IMR-90 (cell line): ENCODE results near the gene PANK2. TPM values are rescaled to one million over a fixed set of nuclear protein-coding genes. Genes with fewer than 3 reads are reported as not detected.

Experiments used
- ATAC-seq: fragments of 200-7000 bp; cut with Tn5 transposase; 2 replicates; pipeline ENCODE4 v1.9.1; 2020; ENCODE audit warnings: low read depth, mild to moderate bottlenecking, moderate library complexity
- BruUV-seq: library from RNA; stranded (reverse); fragments of 400-500 nt; replicated peaks from 2 replicates; lab custom pipeline; 2021; lab: Mats Ljungman, UMichigan
- CTCF ChIA-PET: fragments of 300-600 bp; formaldehyde crosslinking; extraction: SDS; loops from one replicate; lab custom pipeline; 2021; ENCODE audit warnings: antibody characterized with exemption; lab: Yijun Ruan, JAX
- POLR2A ChIA-PET: fragments of 300-600 bp; sonication (Branson Sonifier 250); formaldehyde crosslinking; loops from one replicate; lab custom pipeline; 2022; ENCODE audit warnings: antibody characterized with exemption; ENCODE audit not compliant: unreplicated experiment; lab: Charles Lee
- DNase-seq: peaks from one replicate; pipeline ENCODE4 v3.0.0; 2013
- H2AFZ ChIP-seq: replicated peaks from 2 replicates; pipeline ENCODE3; 2013; ENCODE audit warnings: low read length, mild to moderate bottlenecking; ENCODE audit not compliant: poor library complexity
- H2AK5ac ChIP-seq: 2 replicates; pipeline ENCODE4 v1.6.1; 2013; ENCODE audit warnings: low read depth, low read length, inconsistent platforms
- H2AK9ac ChIP-seq: replicated peaks from 2 replicates; pipeline ENCODE3; 2013; ENCODE audit warnings: mild to moderate bottlenecking, low read depth, low read length, moderate library complexity; ENCODE audit not compliant: poor library complexity
- H2BK120ac ChIP-seq: 2 replicates; pipeline ENCODE4 v1.6.1; 2013; ENCODE audit warnings: low read depth, low read length, inconsistent platforms
- H2BK15ac ChIP-seq: 3 replicates; pipeline ENCODE4 v1.6.1; 2013; ENCODE audit warnings: low read depth, low read length, inconsistent platforms
- H2BK20ac ChIP-seq: 2 replicates; pipeline ENCODE4 v1.6.1; 2013; ENCODE audit warnings: low read depth, mild to moderate bottlenecking, inconsistent platforms, low read length, moderate library complexity
- H2BK5ac ChIP-seq: 2 replicates; pipeline ENCODE4 v1.6.1; 2013; ENCODE audit warnings: mild to moderate bottlenecking, low read depth, low read length, inconsistent platforms; ENCODE audit not compliant: poor library complexity, severe bottlenecking
- H3K14ac ChIP-seq: replicated peaks from 2 replicates; pipeline ENCODE4 v1.6.1; 2013; ENCODE audit warnings: low read depth, low read length, inconsistent platforms
- H3K18ac ChIP-seq: 2 replicates; pipeline ENCODE4 v1.6.1; 2013; ENCODE audit warnings: low read depth, low read length, control low read depth
- H3K23ac ChIP-seq: 2 replicates; pipeline ENCODE4 v1.6.1; 2013; ENCODE audit warnings: low read depth, low read length, inconsistent platforms
- H3K27ac ChIP-seq: 2 replicates; pipeline ENCODE4 v1.5.1; 2013; ENCODE audit warnings: mild to moderate bottlenecking, control low read depth, low read length; ENCODE audit not compliant: insufficient read depth
- H3K27me3 ChIP-seq: 2 replicates; pipeline ENCODE4 v1.6.1; 2013; ENCODE audit warnings: low read length; ENCODE audit not compliant: control insufficient read depth, insufficient read depth
- H3K36me3 ChIP-seq: 2 replicates; pipeline ENCODE4 v1.6.1; 2013; ENCODE audit warnings: low read length, mixed read lengths; ENCODE audit not compliant: control insufficient read depth, insufficient read depth
- H3K4ac ChIP-seq: 2 replicates; pipeline ENCODE4 v1.6.1; 2013; ENCODE audit warnings: low read depth, low read length, inconsistent platforms
- H3K4me1 ChIP-seq: 2 replicates; pipeline ENCODE4 v1.6.1; 2013; ENCODE audit warnings: low read length, mixed read lengths; ENCODE audit not compliant: control insufficient read depth, insufficient read depth
- H3K4me2 ChIP-seq: 2 replicates; pipeline ENCODE4 v1.6.1; 2013; ENCODE audit warnings: low read depth, mild to moderate bottlenecking, control low read depth, low read length, moderate library complexity
- H3K4me3 ChIP-seq: 2 replicates; pipeline ENCODE4 v1.5.1; 2013; ENCODE audit warnings: low read depth, mild to moderate bottlenecking, control low read depth, low read length, moderate library complexity; ENCODE audit not compliant: insufficient read depth
- H3K56ac ChIP-seq: 2 replicates; pipeline ENCODE4 v1.6.1; 2013; ENCODE audit warnings: low read length, inconsistent platforms; ENCODE audit not compliant: insufficient read depth; ENCODE audit errors: extremely low read depth
- H3K79me1 ChIP-seq, 2 experiments: 2 replicates each; pipeline ENCODE4 v1.6.1; 2013; ENCODE audit warnings: low read length in 2 of 2, inconsistent platforms in 1 of 2, low read depth in 1 of 2
- H3K9ac ChIP-seq: 2 replicates; pipeline ENCODE4 v1.6.1; 2013; ENCODE audit warnings: low read depth, low read length, control low read depth
- H3K9me1 ChIP-seq: 2 replicates; pipeline ENCODE4 v1.6.1; 2013; ENCODE audit warnings: low read length, inconsistent platforms; ENCODE audit not compliant: insufficient read depth
- H3K9me3 ChIP-seq: 2 replicates; pipeline ENCODE4 v1.6.1; 2013; ENCODE audit warnings: low read length; ENCODE audit not compliant: control insufficient read depth, insufficient read depth
- H4K20me1 ChIP-seq: 2 replicates; pipeline ENCODE4 v1.6.1; 2013; ENCODE audit warnings: low read length, inconsistent platforms; ENCODE audit not compliant: insufficient read depth
- H4K5ac ChIP-seq: 2 replicates; pipeline ENCODE4 v1.6.1; 2013; ENCODE audit warnings: mild to moderate bottlenecking, low read depth, low read length, control low read depth
- H4K8ac ChIP-seq, 2 experiments: 2 replicates each; pipeline ENCODE4 v1.6.1; 2013; ENCODE audit warnings: low read depth in 2 of 2, low read length in 2 of 2, control low read depth in 1 of 2, inconsistent platforms in 1 of 2
- H4K91ac ChIP-seq: 2 replicates; pipeline ENCODE4 v1.6.1; 2013; ENCODE audit warnings: low read depth, low read length, inconsistent platforms; ENCODE audit not compliant: insufficient read depth
- BHLHE40 ChIP-seq: fragments of 150-350 bp; IDR thresholded peaks from 2 replicates; pipeline ENCODE4 v1.6.1; 2016; ENCODE audit warnings: mild to moderate bottlenecking, low read depth, low read length
- CEBPB ChIP-seq: IDR thresholded peaks from 2 replicates; pipeline ENCODE4 v1.6.1; 2012; ENCODE audit warnings: low read depth, low read length, improper control_type of control experiment
- CHD1 ChIP-seq: IDR thresholded peaks from 2 replicates; pipeline ENCODE4 v1.6.1; 2012; ENCODE audit warnings: low read depth, low read length, improper control_type of control experiment
- FOS ChIP-seq: fragments of 150-350 bp; IDR thresholded peaks from 2 replicates; pipeline ENCODE4 v1.6.1; 2016; ENCODE audit warnings: low read depth, low read length
- MAFK ChIP-seq: IDR thresholded peaks from 2 replicates; pipeline ENCODE4 v1.6.1; 2012; ENCODE audit warnings: low read depth, low read length, improper control_type of control experiment
- MAZ ChIP-seq: IDR thresholded peaks from 2 replicates; pipeline ENCODE4 v1.6.1; 2012; ENCODE audit warnings: low read depth, mild to moderate bottlenecking, low read length, improper control_type of control experiment, moderate library complexity, borderline replicate concordance
- MXI1 ChIP-seq: IDR thresholded peaks from 2 replicates; pipeline ENCODE4 v1.6.1; 2012; ENCODE audit warnings: low read depth, mild to moderate bottlenecking, low read length, moderate library complexity, borderline replicate concordance
- NFE2L2 ChIP-seq: fragments of 150-350 bp; IDR thresholded peaks from 2 replicates; pipeline ENCODE4 v1.6.1; 2016; ENCODE audit warnings: low read depth, mild to moderate bottlenecking, low read length
- POLR2A ChIP-seq: IDR thresholded peaks from 2 replicates; pipeline ENCODE4 v1.6.1; 2012; ENCODE audit warnings: mild to moderate bottlenecking, low read depth, low read length
- RAD21 ChIP-seq: IDR thresholded peaks from 2 replicates; pipeline ENCODE4 v1.6.1; 2012; ENCODE audit warnings: low read length, improper control_type of control experiment
- RCOR1 ChIP-seq: IDR thresholded peaks from 2 replicates; pipeline ENCODE4 v1.6.1; 2012; ENCODE audit warnings: mild to moderate bottlenecking, low read length, improper control_type of control experiment; ENCODE audit not compliant: insufficient replicate concordance
- RFX5 ChIP-seq: IDR thresholded peaks from 2 replicates; pipeline ENCODE4 v1.8.0; 2012; ENCODE audit warnings: low read depth, mild to moderate bottlenecking, low read length, moderate library complexity
- SMC3 ChIP-seq: fragments of 150-350 bp; IDR thresholded peaks from 2 replicates; pipeline ENCODE4 v1.6.1; 2016; ENCODE audit warnings: low read depth, mild to moderate bottlenecking, antibody characterized with exemption, low read length, moderate library complexity
- WGBS, 2 experiments: methylation state at CpG; one replicate each; pipeline versions ENCODE4 v1.1.5 to v1.1.7; 2013; ENCODE audit warnings: missing lambda C conversion rate in 2 of 2; ENCODE audit not compliant: insufficient read length in 1 of 2; ENCODE audit errors: extremely low coverage in 2 of 2; 5-methylcytosine and 5-hydroxymethylcytosine counted together
- dilution Hi-C: fragments of 300-500 bp; cut with HindIII; formaldehyde crosslinking; loops from one replicate; pipeline ENCODE4 v1.14.3; 2018; ENCODE audit warnings: low sequenced_read_pairs; ENCODE audit not compliant: unreplicated experiment
- in situ Hi-C: fragments of 300-500 bp; cut with MboI; formaldehyde crosslinking; loops from 3 replicates; pipeline ENCODE4 v1.14.3; 2019; ENCODE audit warnings: low sequenced_read_pairs, inconsistent platforms, mixed read lengths
- intact Hi-C: fragments of 100-400 bp; cut with micrococcal nuclease; formaldehyde crosslinking; loops from 2 replicates; pipeline ENCODE4 v1.10.0; 2022
- polyA plus RNA-seq, 3 experiments: library from polyadenylated mRNA; depleted of rRNA; stranded (reverse); fragments of >200 nt; gene quantifications; 2 replicates each; pipeline ENCODE4 v1.2.3, GENCODE V29; 2012; ENCODE audit warnings: low replicate concordance in 1 of 3
- total RNA-seq: library from RNA; depleted of rRNA; stranded (reverse); fragments of >200 nt; gene quantifications from 2 replicates; pipeline ENCODE4 v1.2.3, GENCODE V29; 2012
- TF ChIP-seq, protein P1 (sequence below): fragments of 150-350 bp; IDR thresholded peaks from 2 replicates; pipeline ENCODE4 v1.6.1; 2017; ENCODE audit warnings: mild to moderate bottlenecking, antibody characterized with exemption, low read length, low read depth
- TF ChIP-seq, protein P2 (sequence below): conservative IDR thresholded peaks from 2 replicates; pipeline ENCODE4 v1.5.1; 2012; ENCODE audit warnings: mild to moderate bottlenecking, low read depth, low read length, improper control_type of control experiment
- TF ChIP-seq, protein P3 (sequence below): fragments of 150-350 bp; IDR thresholded peaks from 2 replicates; pipeline ENCODE4 v1.6.1; 2016; ENCODE audit warnings: low read depth, mild to moderate bottlenecking, low read length, moderate library complexity, borderline replicate concordance

Gene PANK2
- total and polyA plus RNA-seq, 2 of the 4 experiments (the other 2 are of a cell fraction): 17.7 to 28.1 TPM

DNA sequence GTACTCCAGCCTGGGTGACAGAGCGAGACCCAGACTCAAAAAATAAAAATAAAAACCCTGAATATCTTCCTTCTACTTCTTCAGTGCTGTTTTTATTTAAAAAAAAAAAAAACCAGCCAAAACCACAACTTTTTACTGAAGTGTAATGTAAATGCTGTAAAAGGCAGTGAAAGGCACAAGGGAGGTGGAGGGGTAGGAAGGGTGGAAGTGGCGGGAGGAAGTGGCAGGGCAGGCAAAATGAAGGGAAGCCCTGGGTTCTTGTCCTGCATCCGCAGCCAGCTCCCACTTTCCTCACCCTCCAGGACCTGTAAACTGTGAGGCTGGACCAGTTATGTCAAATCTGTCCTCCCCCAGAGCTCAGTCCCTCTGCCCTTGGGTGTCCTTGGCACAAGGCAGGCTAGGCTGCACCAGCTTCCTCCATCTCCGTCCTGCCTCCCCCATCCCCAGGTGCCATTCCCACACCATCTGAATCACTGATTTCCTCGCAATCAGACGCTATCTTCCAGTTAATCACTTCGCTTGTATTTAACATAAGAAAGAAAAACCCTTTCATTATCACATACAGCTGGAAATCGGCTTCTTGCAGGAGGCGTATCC lies 13.7 kb upstream of the PANK2 start:
- no peak overlapping the region for H2BK20ac ChIP-seq
- H3K4ac ChIP-seq: no peak overlapping the region
- peaks cover 17% of the 10 kb centered on the region for H3K9me1 ChIP-seq
- H4K5ac ChIP-seq: no peak overlapping the region
- no peak overlapping the region for H3K27ac ChIP-seq
- in situ Hi-C loops: no loop called here
- no peak for ATAC-seq
- CTCF ChIA-PET: interaction anchor here (0.7 kb wide), 1 partner anchor 12 kb away, joined by 4 read pairs; no protein-coding TSS in a partner anchor
- peaks cover 27% of the 10 kb centered on the region for H3K36me3 ChIP-seq
- H3K4me1 ChIP-seq: no peaks in the 10 kb centered on the region
- H3K56ac ChIP-seq: no peak overlapping the region
- no TSS peak for BruUV-seq
- WGBS, 2 experiments: 100% methylated on average over 1 of the region's 9 CpGs; no CpG with 5 or more reads in 1 of the 2 experiments
- no peak for DNase-seq
- peaks cover 25 to 71% of the 10 kb centered on the region in 2 experiments for H3K79me1 ChIP-seq
- POLR2A ChIA-PET: interaction anchor here (0.7 kb wide), 1 partner anchor 217 kb away, joined by 11 read pairs; no protein-coding TSS in a partner anchor
- no peak overlapping the region for H4K91ac ChIP-seq
- no peak overlapping the region for H3K14ac ChIP-seq
- no peak overlapping the region for H2AK9ac ChIP-seq
- H4K8ac ChIP-seq: no peak overlapping the region
- intact Hi-C loops: no loop called here
- H2BK5ac ChIP-seq: no peak overlapping the region
- peaks cover 9% of the 10 kb centered on the region; the same call in 1 of the 2 replicates for H4K20me1 ChIP-seq
- H3K27me3 ChIP-seq: no peaks in the 10 kb centered on the region
- TF ChIP-seq BHLHE40 (no peak), MAFK (no peak), RAD21 (no peak), MAZ (no peak), NFE2L2 (no peak), MXI1 (no peak), RFX5 (no peak), RCOR1 (no peak), FOS (no peak), CHD1 (no peak), CEBPB (no peak), POLR2A (no peak), SMC3 (no peak)
- TF ChIP-seq, protein P1, sequence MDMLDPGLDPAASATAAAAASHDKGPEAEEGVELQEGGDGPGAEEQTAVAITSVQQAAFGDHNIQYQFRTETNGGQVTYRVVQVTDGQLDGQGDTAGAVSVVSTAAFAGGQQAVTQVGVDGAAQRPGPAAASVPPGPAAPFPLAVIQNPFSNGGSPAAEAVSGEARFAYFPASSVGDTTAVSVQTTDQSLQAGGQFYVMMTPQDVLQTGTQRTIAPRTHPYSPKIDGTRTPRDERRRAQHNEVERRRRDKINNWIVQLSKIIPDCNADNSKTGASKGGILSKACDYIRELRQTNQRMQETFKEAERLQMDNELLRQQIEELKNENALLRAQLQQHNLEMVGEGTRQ: no peak
- TF ChIP-seq, protein P2, sequence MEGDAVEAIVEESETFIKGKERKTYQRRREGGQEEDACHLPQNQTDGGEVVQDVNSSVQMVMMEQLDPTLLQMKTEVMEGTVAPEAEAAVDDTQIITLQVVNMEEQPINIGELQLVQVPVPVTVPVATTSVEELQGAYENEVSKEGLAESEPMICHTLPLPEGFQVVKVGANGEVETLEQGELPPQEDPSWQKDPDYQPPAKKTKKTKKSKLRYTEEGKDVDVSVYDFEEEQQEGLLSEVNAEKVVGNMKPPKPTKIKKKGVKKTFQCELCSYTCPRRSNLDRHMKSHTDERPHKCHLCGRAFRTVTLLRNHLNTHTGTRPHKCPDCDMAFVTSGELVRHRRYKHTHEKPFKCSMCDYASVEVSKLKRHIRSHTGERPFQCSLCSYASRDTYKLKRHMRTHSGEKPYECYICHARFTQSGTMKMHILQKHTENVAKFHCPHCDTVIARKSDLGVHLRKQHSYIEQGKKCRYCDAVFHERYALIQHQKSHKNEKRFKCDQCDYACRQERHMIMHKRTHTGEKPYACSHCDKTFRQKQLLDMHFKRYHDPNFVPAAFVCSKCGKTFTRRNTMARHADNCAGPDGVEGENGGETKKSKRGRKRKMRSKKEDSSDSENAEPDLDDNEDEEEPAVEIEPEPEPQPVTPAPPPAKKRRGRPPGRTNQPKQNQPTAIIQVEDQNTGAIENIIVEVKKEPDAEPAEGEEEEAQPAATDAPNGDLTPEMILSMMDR: no peak
- TF ChIP-seq, protein P3, sequence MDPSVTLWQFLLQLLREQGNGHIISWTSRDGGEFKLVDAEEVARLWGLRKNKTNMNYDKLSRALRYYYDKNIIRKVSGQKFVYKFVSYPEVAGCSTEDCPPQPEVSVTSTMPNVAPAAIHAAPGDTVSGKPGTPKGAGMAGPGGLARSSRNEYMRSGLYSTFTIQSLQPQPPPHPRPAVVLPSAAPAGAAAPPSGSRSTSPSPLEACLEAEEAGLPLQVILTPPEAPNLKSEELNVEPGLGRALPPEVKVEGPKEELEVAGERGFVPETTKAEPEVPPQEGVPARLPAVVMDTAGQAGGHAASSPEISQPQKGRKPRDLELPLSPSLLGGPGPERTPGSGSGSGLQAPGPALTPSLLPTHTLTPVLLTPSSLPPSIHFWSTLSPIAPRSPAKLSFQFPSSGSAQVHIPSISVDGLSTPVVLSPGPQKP: no peak
- no peak overlapping the region for H3K4me2 ChIP-seq
- dilution Hi-C loops: no loop called here
- H3K4me3 ChIP-seq: no peak overlapping the region
- no peak overlapping the region for H3K18ac ChIP-seq
- H3K23ac ChIP-seq: no peak overlapping the region
- H2AK5ac ChIP-seq: no peak overlapping the region
- H2AFZ ChIP-seq: no peak overlapping the region
- no peaks in the 10 kb centered on the region for H3K9me3 ChIP-seq
- H2BK120ac ChIP-seq: no peak overlapping the region
- no peak overlapping the region for H3K9ac ChIP-seq
- no peak overlapping the region for H2BK15ac ChIP-seq
